Peyer's patch (tissue), 4 donors: ENCODE results near the gene METTL1.

Experiments used
- POLR2A ChIP-seq, 2 donors: fragments of 450-650 bp; IDR thresholded peaks; one replicate each; pipeline ENCODE4 v1.5.1; 2017; ENCODE audit warnings: antibody characterized with exemption in 2 of 2, mild to moderate bottlenecking in 2 of 2, moderate library complexity in 2 of 2
- TF ChIP-seq, protein P1 (sequence below), 6 experiments: fragments of 450-650 bp in 4 of 6; fragments of 200-600 bp in 2 of 6; sonication (generic) in 1 of 6; IDR thresholded peaks; one replicate each; pipeline ENCODE4 v1.5.1; 2017 to 2019; ENCODE audit warnings: antibody characterized with exemption in 6 of 6, mild to moderate bottlenecking in 3 of 6, moderate library complexity in 1 of 6

DNA sequence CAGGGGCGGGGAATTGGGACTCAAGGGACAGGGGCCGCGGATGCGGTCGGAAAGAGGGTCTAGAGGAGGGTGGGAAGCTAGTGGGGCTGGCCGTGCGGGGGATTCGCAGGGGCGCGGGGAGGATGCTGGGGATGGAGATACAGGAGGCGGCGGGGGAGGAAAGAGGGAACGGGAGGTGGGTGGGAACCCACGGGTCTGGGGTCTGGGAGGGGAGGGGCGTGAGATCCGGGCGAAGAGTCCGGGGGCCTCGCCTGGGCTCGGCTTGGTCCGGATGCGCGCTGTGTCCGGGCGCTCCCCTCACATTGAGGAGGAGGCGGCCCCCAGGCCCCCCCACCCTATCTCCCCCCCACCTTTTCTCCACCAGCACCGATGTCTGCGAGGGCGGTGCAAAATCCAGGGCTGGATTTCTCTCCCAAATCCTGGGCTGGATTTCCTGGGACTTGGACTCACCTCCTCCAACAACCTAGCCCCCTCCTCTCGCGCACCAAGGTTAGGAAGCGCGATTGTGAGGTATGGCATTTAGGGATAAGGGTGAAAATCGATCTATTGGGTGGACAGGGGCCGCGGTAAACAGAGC, 33.2 kb downstream of the METTL1 start, which contains the start of gene AGAP2:
- TF ChIP-seq, protein P1, sequence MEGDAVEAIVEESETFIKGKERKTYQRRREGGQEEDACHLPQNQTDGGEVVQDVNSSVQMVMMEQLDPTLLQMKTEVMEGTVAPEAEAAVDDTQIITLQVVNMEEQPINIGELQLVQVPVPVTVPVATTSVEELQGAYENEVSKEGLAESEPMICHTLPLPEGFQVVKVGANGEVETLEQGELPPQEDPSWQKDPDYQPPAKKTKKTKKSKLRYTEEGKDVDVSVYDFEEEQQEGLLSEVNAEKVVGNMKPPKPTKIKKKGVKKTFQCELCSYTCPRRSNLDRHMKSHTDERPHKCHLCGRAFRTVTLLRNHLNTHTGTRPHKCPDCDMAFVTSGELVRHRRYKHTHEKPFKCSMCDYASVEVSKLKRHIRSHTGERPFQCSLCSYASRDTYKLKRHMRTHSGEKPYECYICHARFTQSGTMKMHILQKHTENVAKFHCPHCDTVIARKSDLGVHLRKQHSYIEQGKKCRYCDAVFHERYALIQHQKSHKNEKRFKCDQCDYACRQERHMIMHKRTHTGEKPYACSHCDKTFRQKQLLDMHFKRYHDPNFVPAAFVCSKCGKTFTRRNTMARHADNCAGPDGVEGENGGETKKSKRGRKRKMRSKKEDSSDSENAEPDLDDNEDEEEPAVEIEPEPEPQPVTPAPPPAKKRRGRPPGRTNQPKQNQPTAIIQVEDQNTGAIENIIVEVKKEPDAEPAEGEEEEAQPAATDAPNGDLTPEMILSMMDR (IDR thresholded peaks at IDR 0.05) = no peak
- no peak for TF ChIP-seq POLR2A (IDR thresholded peaks at IDR 0.05)
